HG02571 (cell line): Measurements from ENCODE around the gene SLC44A5.
"Not testable (repeated sequence)": the region's sequence is repeated elsewhere in the genome, so short reads cannot be mapped to it uniquely, and the experiment has no call there.

Experiments used
- ATAC-seq: cut with Tn5 transposase; IDR thresholded peaks from one replicate; pipeline ENCODE4 v1.9.1; 2021; ENCODE audit warnings: mild to moderate bottlenecking, moderate library complexity; ENCODE audit not compliant: unreplicated experiment

Gene SLC44A5

DNA sequence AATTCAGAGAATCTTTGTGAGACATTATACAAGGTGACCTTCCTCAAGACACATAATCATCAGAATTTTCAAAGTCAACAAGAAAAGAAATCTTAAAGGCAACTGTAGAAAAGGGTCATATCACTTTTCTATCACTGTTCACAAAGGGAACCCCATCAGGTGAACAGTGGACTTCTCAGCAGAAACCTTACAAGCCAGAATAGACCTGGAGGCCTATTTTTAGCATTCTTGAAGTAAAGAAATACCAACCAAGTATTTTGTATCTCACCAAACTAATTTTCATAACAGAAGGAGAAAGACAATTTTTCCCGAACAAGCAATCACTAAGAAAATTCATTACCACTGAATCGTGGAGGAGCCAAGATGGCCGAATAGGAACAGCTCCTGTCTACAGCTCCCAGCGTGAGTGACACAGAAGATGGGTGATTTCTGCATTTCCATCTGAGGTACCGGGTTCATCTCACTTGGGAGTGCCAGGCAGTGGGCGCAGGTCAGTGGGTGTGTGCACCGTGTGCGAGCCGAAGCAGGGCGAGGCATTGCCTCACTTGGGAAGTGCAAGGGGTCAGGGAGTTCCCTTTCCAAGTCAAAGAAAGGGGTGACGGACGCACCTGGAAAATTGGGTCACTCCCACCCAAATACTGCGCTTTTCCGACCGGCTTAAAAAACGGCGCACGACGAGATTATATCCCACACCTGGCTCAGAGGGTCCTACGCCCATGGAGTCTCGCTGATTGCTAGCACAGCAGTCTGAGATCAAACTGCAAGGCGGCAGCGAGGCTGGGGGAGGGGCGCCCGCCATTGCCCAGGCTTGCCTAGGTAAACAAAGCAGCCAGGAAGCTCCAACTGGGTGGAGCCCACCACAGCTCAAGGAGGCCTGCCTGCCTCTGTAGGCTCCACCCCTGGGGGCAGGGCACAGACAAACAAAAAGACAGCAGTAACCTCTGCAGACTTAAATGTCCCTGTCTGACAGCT lies 235.2 kb downstream of the SLC44A5 start:
- ATAC-seq, result not testable (repeated sequence)

DNA sequence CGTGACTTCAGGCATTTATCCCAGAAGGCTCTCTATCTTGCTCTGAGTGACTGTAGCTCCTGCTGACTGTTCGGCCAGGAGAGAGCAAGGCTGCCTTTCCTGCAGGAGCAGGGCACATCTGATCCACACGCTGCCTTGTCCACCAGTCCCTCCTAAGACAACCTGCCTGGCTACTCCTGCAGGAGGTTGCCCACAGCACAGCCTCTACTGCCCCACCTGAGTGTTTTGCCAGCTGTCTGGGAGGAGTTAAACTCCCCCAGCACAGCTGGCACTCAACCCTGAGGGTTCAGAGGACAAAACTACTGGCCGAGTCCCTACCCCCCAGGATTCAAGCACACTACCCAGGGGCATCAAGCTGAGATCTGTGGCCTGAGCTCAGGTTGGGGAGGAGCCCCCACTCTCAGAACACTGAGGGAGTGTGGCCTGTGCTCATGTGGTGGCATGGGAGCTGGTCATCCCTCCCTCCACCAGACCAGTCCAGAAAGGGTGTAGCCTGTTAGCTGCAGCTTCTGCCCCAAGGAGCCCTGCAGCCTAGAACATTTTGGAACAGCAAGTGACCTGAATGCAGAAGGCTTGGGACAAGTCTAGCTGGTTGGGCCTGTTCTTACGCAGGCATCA lies 237.3 kb downstream of the SLC44A5 start:
- ATAC-seq, result no peak

DNA sequence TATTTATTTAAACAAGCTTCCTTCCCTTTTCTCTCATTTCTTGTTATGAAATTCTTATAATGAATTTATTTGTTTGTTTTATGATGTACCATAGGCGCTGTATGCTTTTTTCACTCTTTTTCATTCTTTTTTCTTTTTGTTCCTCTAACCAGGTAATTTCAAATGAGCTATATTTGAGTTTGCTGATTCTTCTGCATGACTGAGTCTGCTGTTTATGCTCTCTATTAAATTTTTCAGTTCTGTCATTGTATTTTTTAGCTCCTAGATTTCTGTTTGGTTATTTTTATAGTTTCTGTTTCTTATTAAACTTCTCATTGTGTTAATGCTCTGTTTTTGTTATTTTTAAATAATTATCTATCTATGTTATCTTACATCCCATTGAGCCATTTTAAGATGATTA lies 244.3 kb downstream of the SLC44A5 start:
- no peak for ATAC-seq

GRCh38 chr1:75361260-75361659 lies 249.7 kb downstream of the SLC44A5 start:
- ATAC-seq, result no peak

GRCh38 chr1:75354267-75354666 lies 256.6 kb downstream of the SLC44A5 start:
- not testable (repeated sequence) for ATAC-seq

GRCh38 chr1:75353051-75353450 lies 257.9 kb downstream of the SLC44A5 start:
- no peak for ATAC-seq

GRCh38 chr1:75345538-75346292 lies 265.2 kb downstream of the SLC44A5 start:
- no peak for ATAC-seq

DNA sequence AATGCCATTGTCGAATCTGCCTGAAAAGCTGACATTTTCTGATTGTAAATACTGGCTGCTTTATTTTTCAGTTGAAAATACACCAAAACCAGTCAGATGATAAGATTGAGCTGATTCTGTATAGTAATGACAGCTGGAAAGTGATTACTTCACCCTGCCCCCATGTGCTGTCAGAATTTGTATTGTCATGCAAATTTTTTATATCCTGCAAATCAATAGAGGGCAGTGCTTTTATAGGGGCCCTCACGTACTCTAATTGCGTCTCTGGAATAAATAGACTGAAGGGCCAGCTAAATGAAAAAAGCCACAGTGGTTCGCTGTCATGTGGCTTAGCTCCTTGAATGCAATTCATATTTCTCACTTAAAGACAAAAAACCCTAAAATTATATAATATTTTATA lies 268.1 kb downstream of the SLC44A5 start:
- no peak for ATAC-seq

DNA sequence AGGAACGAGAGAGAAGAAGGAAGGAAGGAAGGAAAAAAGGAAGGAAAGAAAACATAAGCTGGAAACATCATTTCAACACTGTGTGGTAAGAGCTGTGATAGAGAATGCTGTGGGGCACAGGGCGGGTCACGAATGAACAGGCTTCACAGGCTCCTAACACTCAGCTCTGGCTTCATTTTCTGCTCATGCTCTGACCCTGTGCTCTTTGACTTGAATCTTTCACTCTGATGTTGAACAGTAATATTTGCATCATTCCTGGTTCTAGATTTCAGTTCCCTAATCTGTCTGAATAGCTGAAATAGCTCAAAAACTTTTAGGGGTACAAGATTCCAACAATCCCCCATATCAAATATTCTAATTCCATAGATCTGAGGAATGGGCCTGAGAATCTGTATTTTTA lies 269.4 kb downstream of the SLC44A5 start:
- ATAC-seq, result peak; percentile 60

DNA sequence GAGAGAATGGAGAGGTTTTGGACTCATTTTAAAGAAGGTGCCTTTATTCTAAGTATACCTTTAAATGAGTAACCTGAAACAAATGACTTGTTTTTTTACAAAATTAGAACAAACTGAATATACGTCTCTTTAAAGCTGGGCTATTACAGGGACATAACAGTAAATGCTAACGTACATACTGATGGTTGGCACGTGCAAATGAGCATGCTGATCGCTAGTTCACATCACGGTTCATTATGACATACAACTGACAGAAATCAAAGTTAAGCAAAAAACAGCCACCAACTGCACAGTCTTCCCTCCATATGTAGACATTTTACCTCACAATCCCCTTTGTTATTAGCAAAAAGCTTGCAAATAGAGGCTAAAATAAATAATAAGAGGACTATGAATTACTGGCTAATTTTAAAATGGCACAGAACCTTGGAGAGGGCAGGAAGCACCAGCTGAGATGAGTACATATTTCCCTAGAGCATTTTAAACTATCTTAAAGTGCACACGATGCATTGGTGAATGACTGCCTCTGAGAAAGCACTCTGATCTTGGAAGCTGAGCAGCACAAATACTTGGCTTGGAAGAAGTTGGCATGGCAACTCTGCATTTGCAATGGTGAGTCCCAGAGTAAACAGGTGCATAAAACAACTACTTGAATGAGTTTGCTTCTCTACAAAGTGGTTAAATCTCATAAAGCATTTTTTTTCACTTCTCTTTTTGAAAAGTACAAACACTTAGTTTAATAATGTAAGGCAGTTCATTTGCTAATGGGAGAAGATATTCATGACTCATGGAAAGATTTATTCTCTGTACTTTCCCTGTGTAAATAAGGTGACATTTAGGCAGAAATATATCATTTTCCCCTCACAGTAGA lies 272.1 kb downstream of the SLC44A5 start:
- peak; percentile 89 for ATAC-seq

DNA sequence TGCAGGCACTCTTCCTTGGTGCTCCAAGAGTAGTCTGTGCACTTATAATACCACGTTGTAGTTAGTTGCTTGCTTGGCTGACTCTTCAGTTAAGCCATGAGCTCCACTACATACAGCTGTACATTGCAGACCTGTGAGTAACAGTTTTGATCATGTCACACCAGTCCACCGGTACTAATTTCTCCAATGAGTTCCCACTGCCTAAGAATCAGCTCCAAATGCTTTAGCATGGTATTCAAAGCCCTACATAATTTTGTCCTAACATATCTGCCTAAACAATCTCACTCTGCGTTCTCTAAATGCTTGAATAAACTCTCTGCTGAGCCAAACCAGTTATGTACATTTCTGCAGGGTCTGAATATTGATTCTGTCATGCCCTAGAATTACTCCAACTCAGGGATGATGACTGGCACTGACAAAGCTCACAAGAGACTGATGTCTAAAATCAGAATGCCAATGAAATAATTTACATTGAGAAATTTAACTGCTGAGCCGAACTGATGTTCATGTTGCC lies 276.0 kb downstream of the SLC44A5 start:
- ATAC-seq, result no peak

GRCh38 chr1:75330624-75331023 lies 280.3 kb downstream of the SLC44A5 start:
- no peak for ATAC-seq

- no peak for ATAC-seq
These were observed 282.2 kb downstream of the SLC44A5 start for GRCh38 chr1:75328691-75329090.

GRCh38 chr1:75327395-75327794 lies 283.5 kb downstream of the SLC44A5 start:
- no peak for ATAC-seq

GRCh38 chr1:75317976-75318375 lies 292.9 kb downstream of the SLC44A5 start:
- no peak for ATAC-seq

- ATAC-seq, result no peak
These were observed 294.7 kb downstream of the SLC44A5 start for GRCh38 chr1:75316230-75316629.

- no peak for ATAC-seq
These were observed 298.3 kb downstream of the SLC44A5 start for GRCh38 chr1:75312620-75313019.

- ATAC-seq, result no peak
These were observed 300.8 kb downstream of the SLC44A5 start for GRCh38 chr1:75310067-75310466.

DNA sequence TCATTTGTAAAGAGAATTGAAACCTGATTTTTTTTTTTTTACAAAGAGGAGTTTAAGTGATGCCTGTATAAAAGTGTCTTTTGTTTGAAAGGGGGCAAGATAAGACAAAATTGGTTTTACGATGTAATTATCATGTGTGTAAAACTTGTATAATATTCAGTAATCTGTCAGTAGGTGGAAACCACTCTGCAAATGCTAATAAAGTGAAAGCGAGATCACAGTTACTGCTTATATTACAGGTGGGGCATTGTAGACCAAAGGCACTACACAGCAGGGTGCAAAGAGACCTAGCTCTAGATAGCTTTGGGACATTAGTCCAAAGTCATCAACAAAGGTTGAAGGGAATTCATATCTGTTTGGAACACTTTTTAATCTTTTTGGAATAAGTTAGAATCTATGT lies 302.5 kb downstream of the SLC44A5 start:
- ATAC-seq, result no peak

- ATAC-seq, result no peak
These were observed 305.9 kb downstream of the SLC44A5 start for GRCh38 chr1:75305061-75305460.
